ENCODE results near the gene LFNG.

- TF ChIP-seq RAD21 (IDR thresholded peaks at IDR 0.05) (no peak), CTCF (IDR thresholded peaks at IDR 0.05; ENCODE audit: low read depth, low read length, missing input control) (no peak), YY1 (IDR thresholded peaks at IDR 0.05) (no peak), TAF1 (conservative IDR thresholded peaks at IDR 0.05) (no peak), HNF4G (IDR thresholded peaks at IDR 0.05) (no peak)
These were observed 29.4 kb upstream of the LFNG start for GRCh38 chr7:2490181-2490651.
